Sigmoid colon (tissue), 7 donors: Measurements from ENCODE around the gene TMEM63B. TPM values are rescaled to one million over a fixed set of nuclear protein-coding genes. Genes with fewer than 3 reads are reported as not detected.

ENCODE experiments used
- DNase-seq: peaks from one replicate; pipeline ENCODE4 v3.0.0-alpha.2; 2019
- H3K27ac ChIP-seq, 4 donors: fragments of 200-600 bp; sonication (generic); one replicate each; pipeline ENCODE4 v1.5.1; 2016 to 2019; ENCODE audit warnings: mild to moderate bottlenecking in 1 of 4
- H3K27me3 ChIP-seq, 3 donors: fragments of 200-600 bp; sonication (generic); one replicate each; pipeline ENCODE4 v1.5.1; 2019; ENCODE audit warnings: mild to moderate bottlenecking in 1 of 3
- H3K36me3 ChIP-seq, 4 donors: fragments of 200-600 bp; sonication (generic); one replicate each; pipeline ENCODE4 v1.5.1; 2016 to 2019
- H3K4me1 ChIP-seq, 4 donors: fragments of 200-600 bp; sonication (generic); one replicate each; pipeline ENCODE4 v1.5.1; 2017 to 2019
- H3K4me3 ChIP-seq, 4 donors: fragments of 200-600 bp; sonication (generic); one replicate each; pipeline ENCODE4 v1.5.1; 2017 to 2019; ENCODE audit warnings: mild to moderate bottlenecking in 2 of 4, moderate library complexity in 1 of 4
- H3K9me3 ChIP-seq, 4 donors: fragments of 200-600 bp in 3 of 4; sonication (generic) in 3 of 4; one replicate each; pipeline versions ENCODE4 v1.5.1 to v1.6.1; 2013 to 2019
- CTCF ChIP-seq, 4 experiments: fragments of 450-650 bp in 3 of 4; fragments of 200-600 bp in 1 of 4; IDR thresholded peaks; one replicate each; pipeline ENCODE4 v1.5.1; 2016 to 2019; ENCODE audit warnings: antibody characterized with exemption in 4 of 4, mild to moderate bottlenecking in 3 of 4, moderate library complexity in 2 of 4
- EP300 ChIP-seq, 4 donors: sonication (generic); formaldehyde crosslinking; IDR thresholded peaks; one replicate each; pipeline ENCODE4 v1.6.1; 2017; ENCODE audit warnings: antibody characterized with exemption in 4 of 4
- POLR2A ChIP-seq, 2 donors: fragments of 450-650 bp; IDR thresholded peaks; one replicate each; pipeline ENCODE4 v1.6.1; 2016; ENCODE audit warnings: antibody characterized with exemption in 2 of 2, mild to moderate bottlenecking in 2 of 2, moderate library complexity in 2 of 2
- POLR2AphosphoS5 ChIP-seq, 4 donors: sonication (generic); formaldehyde crosslinking; IDR thresholded peaks; one replicate each; pipeline ENCODE4 v1.6.1; 2017; ENCODE audit warnings: antibody characterized with exemption in 4 of 4
- WGBS, 2 donors: extraction: QIAGEN DNeasy Blood & Tissue Kit; methylation state at CpG; one replicate each; pipeline ENCODE4 v1.1.7; 2013; 5-methylcytosine and 5-hydroxymethylcytosine counted together
- intact Hi-C: fragments of 100-400 bp; cut with DNase I; formaldehyde crosslinking; loops from one replicate; pipeline ENCODE4 v1.15.1; 2023
- polyA plus RNA-seq, 3 donors: library from polyadenylated mRNA; stranded (reverse); fragments of 200-250 nt; gene quantifications; one replicate each; pipeline ENCODE4 v1.2.3, GENCODE V29; 2013
- total RNA-seq, 4 donors: library from RNA; depleted of rRNA; stranded (reverse); fragments of >200 nt; gene quantifications; one replicate each; pipeline ENCODE4 v1.1.0, GENCODE V29; 2016
- donor health status: healthy with polysubstance abuse.
- donor health status: Bipolar disorder and iron deficiency.
- donor health status: healthy.

TMEM63B gene
- total and polyA plus RNA-seq, 7 donors, result 9.0 to 48.5 (median 14.6) TPM

- TF ChIP-seq POLR2A (IDR thresholded peaks at IDR 0.05), result no peak
- TF ChIP-seq CTCF (IDR thresholded peaks at IDR 0.05), result no peak
- no peak for TF ChIP-seq POLR2AphosphoS5 (IDR thresholded peaks at IDR 0.05)
- no peak for DNase-seq
- Histone ChIP-seq H3K9me3 (no peaks in the 10 kb centered on the region), H3K27ac (no peak overlapping the region), H3K4me3 (no peak overlapping the region), H3K27me3 (no peaks in the 10 kb centered on the region), H3K4me1 (no peaks in the 10 kb centered on the region), H3K36me3 (peaks cover 0 to 3% (median 0%) of the 10 kb centered on the region in 4 donors)
- 87 to 88% methylated on average over 2 of the region's 2 CpGs for WGBS, 2 donors
- intact Hi-C loops, result no loop called here
Observed at GRCh38 chr6:44085219-44085618, 42.1 kb upstream of the TMEM63B start.

GRCh38 chr6:44086931-44087574 is 40.3 kb upstream of the TMEM63B start:
- Histone ChIP-seq H3K27ac (no peak overlapping the region), H3K4me1 (no peaks in the 10 kb centered on the region), H3K36me3 (peaks cover 0 to 3% (median 0%) of the 10 kb centered on the region in 4 donors), H3K9me3 (no peaks in the 10 kb centered on the region), H3K4me3 (no peak overlapping the region), H3K27me3 (no peaks in the 10 kb centered on the region)
- no peak for TF ChIP-seq EP300 (IDR thresholded peaks at IDR 0.05)
- no peak for TF ChIP-seq CTCF (IDR thresholded peaks at IDR 0.05)
- TF ChIP-seq POLR2AphosphoS5 (IDR thresholded peaks at IDR 0.05), result no peak
- no peak for TF ChIP-seq POLR2A (IDR thresholded peaks at IDR 0.05)
- DNase-seq, result no peak
- intact Hi-C loops, result no loop called here
- 45 to 69% methylated on average over 9 of the region's 9 CpGs for whole genome bisulfite sequencing, 2 donors

GRCh38 chr6:44087623-44088022 is 39.7 kb upstream of the TMEM63B start:
- H3K36me3 ChIP-seq, result peaks cover 0 to 3% (median 0%) of the 10 kb centered on the region in 4 donors
- intact Hi-C loops, result no loop called here
- no peak overlapping the region for H3K27ac ChIP-seq

GRCh38 chr6:44088827-44089590 is 38.3 kb upstream of the TMEM63B start:
- Histone ChIP-seq H3K27me3 (no peaks in the 10 kb centered on the region), H3K9me3 (no peaks in the 10 kb centered on the region), H3K4me3 (no peak overlapping the region), H3K4me1 (no peaks in the 10 kb centered on the region), H3K27ac (no peak overlapping the region), H3K36me3 (peaks cover 0 to 3% (median 0%) of the 10 kb centered on the region in 4 donors)
- 92 to 97% methylated on average over 11 of the region's 11 CpGs for WGBS, 2 donors
- intact Hi-C loops, result no loop called here
- no peak for DNase-seq
- TF ChIP-seq EP300 (IDR thresholded peaks at IDR 0.05) (no peak), POLR2A (IDR thresholded peaks at IDR 0.05) (no peak), POLR2AphosphoS5 (IDR thresholded peaks at IDR 0.05) (no peak), CTCF (IDR thresholded peaks at IDR 0.05) (no peak)

More at GRCh38 chr6:44087623-44088022, 39.7 kb upstream of the TMEM63B start:
- H3K9me3 ChIP-seq, result no peaks in the 10 kb centered on the region
- no peak for TF ChIP-seq POLR2A (IDR thresholded peaks at IDR 0.05)
- TF ChIP-seq EP300 (IDR thresholded peaks at IDR 0.05), result no peak
- TF ChIP-seq POLR2AphosphoS5 (IDR thresholded peaks at IDR 0.05), result no peak
- no peak for TF ChIP-seq CTCF (IDR thresholded peaks at IDR 0.05)
- no peak overlapping the region for H3K4me3 ChIP-seq
- H3K4me1 ChIP-seq, result no peaks in the 10 kb centered on the region
- WGBS, 2 donors, result 94 to 98% methylated on average over 2 of the region's 2 CpGs
- H3K27me3 ChIP-seq, result no peaks in the 10 kb centered on the region
- DNase-seq, result no peak
